Measurements from ENCODE around the gene SPP1.

The SPP1 gene

DNA sequence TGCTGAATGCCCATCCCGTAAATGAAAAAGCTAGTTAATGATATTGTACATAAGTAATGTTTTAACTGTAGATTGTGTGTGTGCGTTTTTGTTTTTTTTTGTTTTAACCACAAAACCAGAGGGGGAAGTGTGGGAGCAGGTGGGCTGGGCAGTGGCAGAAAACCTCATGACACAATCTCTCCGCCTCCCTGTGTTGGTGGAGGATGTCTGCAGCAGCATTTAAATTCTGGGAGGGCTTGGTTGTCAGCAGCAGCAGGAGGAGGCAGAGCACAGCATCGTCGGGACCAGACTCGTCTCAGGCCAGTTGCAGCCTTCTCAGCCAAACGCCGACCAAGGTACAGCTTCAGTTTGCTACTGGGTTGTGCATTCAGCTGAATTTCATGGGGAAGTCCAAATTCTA, at the start of gene SPP1:
TSS of gene SPP1 (plus strand) at position 249 of the 400 bp plus-strand sequence. CDS start 1,182 bp downstream, outside the sequence.
- Mint-ChIP-seq H3K4me1 (peaks cover 22% of the 10 kb centered on the region), H3K9me3 (no peaks in the 10 kb centered on the region), H3K4me3 (peak within 1 kb of the TSS; percentile 72 to 76 (median 76)), H3K36me3 (ENCODE audit: low read depth) (no peaks in the 10 kb centered on the region), H3K27me3 (ENCODE audit: low read depth) (peaks cover 7% of the 10 kb centered on the region), H3K27ac (peak within 1 kb of the TSS; percentile 56 to 82 (median 58))
- no peak for TF ChIP-seq CTCF (IDR thresholded peaks at IDR 0.05; ENCODE audit: unreplicated experiment in 3 of 3)

DNA sequence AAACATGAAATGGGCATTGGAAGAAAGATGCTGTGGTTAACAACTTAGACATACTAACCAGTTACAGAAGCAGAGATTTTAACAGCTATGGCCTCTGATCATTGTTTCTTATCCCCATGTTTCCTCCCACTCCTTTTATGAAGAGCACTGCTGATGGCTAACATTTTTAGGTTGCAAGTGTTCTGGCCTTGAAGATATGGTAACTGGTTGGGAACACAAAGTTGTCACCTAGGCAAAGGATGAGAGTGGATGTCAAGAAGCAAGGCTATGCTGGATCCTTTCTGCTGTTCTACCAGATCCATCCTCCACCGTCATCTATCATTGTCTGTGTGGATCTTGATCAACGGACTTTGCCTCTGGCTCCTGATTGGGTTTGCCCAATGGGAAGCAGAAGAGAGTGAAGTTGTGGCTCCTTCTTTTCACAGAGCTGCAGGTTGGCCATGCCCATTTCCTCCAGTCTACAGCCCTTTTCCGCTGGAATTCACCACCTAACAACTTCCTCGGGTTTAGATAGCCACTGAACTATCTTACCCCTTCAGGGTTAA, 48.9 kb upstream of the SPP1 start:
- Mint-ChIP-seq H3K4me3 (no peak overlapping the region), H3K27ac (no peak overlapping the region), H3K4me1 (no peaks in the 10 kb centered on the region), H3K9me3 (peaks cover 11% of the 10 kb centered on the region), H3K36me3 (ENCODE audit: low read depth) (peaks cover 3% of the 10 kb centered on the region), H3K27me3 (ENCODE audit: low read depth) (peaks cover 26% of the 10 kb centered on the region)
- TF ChIP-seq CTCF (IDR thresholded peaks at IDR 0.05; ENCODE audit: unreplicated experiment in 3 of 3): no peak

DNA sequence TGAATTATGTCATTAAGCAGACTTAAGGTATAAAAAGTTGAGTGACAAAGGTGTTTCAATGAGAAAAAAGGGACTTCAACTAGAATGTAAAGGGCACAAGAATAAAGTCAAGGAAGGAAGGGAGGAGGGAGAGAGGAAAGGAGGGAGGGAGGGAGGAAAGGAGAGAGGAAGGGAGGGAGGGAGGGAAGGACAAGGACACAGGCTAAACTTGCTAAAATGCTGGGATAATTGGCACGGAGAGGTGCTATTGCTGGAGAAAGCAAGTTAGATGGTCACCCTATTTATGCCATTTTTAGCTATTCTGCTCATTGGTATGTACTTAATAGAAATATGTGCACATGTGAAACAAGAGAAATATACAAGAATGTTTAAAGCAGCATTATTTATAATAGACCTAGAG, 44.9 kb upstream of the SPP1 start:
- Mint-ChIP-seq H3K27ac (no peak overlapping the region), H3K27me3 (ENCODE audit: low read depth) (no peaks in the 10 kb centered on the region), H3K36me3 (ENCODE audit: low read depth) (peaks cover 3% of the 10 kb centered on the region), H3K4me3 (no peak overlapping the region), H3K9me3 (peaks cover 19% of the 10 kb centered on the region), H3K4me1 (no peaks in the 10 kb centered on the region)
- TF ChIP-seq CTCF (IDR thresholded peaks at IDR 0.05; ENCODE audit: unreplicated experiment in 3 of 3): no peak

- Mint-ChIP-seq H3K9me3 (peaks cover 19% of the 10 kb centered on the region), H3K27me3 (ENCODE audit: low read depth) (no peaks in the 10 kb centered on the region), H3K27ac (no peak overlapping the region), H3K4me1 (no peaks in the 10 kb centered on the region), H3K36me3 (ENCODE audit: low read depth) (peaks cover 3% of the 10 kb centered on the region), H3K4me3 (no peak overlapping the region)
- no peak for TF ChIP-seq CTCF (IDR thresholded peaks at IDR 0.05; ENCODE audit: unreplicated experiment in 3 of 3)
Observed at GRCh38 chr4:87931932-87932331, 43.6 kb upstream of the SPP1 start.

DNA sequence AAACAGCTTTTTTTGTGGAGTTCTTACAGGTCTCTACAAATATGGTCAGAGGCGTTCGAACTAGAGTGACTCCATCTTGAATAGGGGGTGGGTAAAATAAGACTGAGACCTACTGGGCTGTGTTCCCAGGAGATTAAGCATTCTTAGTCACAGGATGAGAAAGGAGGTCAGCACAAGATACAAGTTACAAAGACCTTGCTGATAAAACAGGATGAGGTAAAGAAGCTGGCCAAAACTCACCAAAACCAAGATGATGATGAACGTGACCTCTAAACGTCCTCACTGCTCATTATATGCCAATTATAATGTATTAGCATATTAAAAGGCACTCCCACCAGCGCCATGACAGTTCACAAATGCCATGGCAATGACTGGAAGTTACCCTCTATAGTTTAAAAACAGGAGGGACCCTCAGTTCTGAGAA, 42.8 kb upstream of the SPP1 start:
- no peak overlapping the region for H3K27ac Mint-ChIP-seq
- TF ChIP-seq CTCF (IDR thresholded peaks at IDR 0.05; ENCODE audit: unreplicated experiment in 3 of 3): no peak
- H3K4me3 Mint-ChIP-seq: no peak overlapping the region
- H3K27me3 Mint-ChIP-seq (ENCODE audit: low read depth): no peaks in the 10 kb centered on the region
- peaks cover 3% of the 10 kb centered on the region for H3K36me3 Mint-ChIP-seq (ENCODE audit: low read depth)
- no peaks in the 10 kb centered on the region for H3K4me1 Mint-ChIP-seq
- peaks cover 19% of the 10 kb centered on the region for H3K9me3 Mint-ChIP-seq

GRCh38 chr4:87933337-87933736, 42.2 kb upstream of the SPP1 start:
- peaks cover 19% of the 10 kb centered on the region for H3K9me3 Mint-ChIP-seq
- no peak for TF ChIP-seq CTCF (IDR thresholded peaks at IDR 0.05; ENCODE audit: unreplicated experiment in 3 of 3)
- no peaks in the 10 kb centered on the region for H3K27me3 Mint-ChIP-seq (ENCODE audit: low read depth)
- H3K36me3 Mint-ChIP-seq (ENCODE audit: low read depth): peaks cover 3% of the 10 kb centered on the region
- H3K4me3 Mint-ChIP-seq: no peak overlapping the region
- H3K4me1 Mint-ChIP-seq: no peaks in the 10 kb centered on the region
- H3K27ac Mint-ChIP-seq: no peak overlapping the region

Data from nephron (organoid).